Liver (tissue), 9 donors: ENCODE measurements around the gene MAP4K3. TPM values are rescaled to one million over a fixed set of nuclear protein-coding genes. Genes with fewer than 3 reads are reported as not detected.

Source experiments
- DNase-seq: peaks from one replicate; pipeline ENCODE4 v3.0.0-alpha.2; 2017; ENCODE audit warnings: low spot score
- H3K27ac ChIP-seq, 2 donors: one replicate each; pipeline ENCODE4 v1.7.0; 2013; ENCODE audit warnings: inconsistent platforms in 2 of 2, low read length in 2 of 2, control low read depth in 1 of 2, low read depth in 1 of 2, mild to moderate bottlenecking in 1 of 2
- H3K27me3 ChIP-seq, 4 donors: one replicate each; pipeline versions ENCODE4 v1.6.1 to v1.7.0; 2013; ENCODE audit warnings: low read length in 3 of 4, inconsistent platforms in 1 of 4, mild to moderate bottlenecking in 1 of 4, moderate library complexity in 1 of 4; ENCODE audit not compliant: control insufficient read depth in 4 of 4, insufficient read depth in 4 of 4
- H3K36me3 ChIP-seq, 4 donors: one replicate each; pipeline versions ENCODE4 v1.6.1 to v1.7.0; 2013; ENCODE audit warnings: low read length in 3 of 4, mild to moderate bottlenecking in 3 of 4, low read depth in 1 of 4, moderate library complexity in 1 of 4; ENCODE audit not compliant: control insufficient read depth in 4 of 4, insufficient read depth in 3 of 4
- H3K4me1 ChIP-seq, 4 donors: one replicate each; pipeline versions ENCODE4 v1.6.1 to v1.7.0; 2013; ENCODE audit warnings: low read length in 3 of 4, mild to moderate bottlenecking in 3 of 4, moderate library complexity in 1 of 4; ENCODE audit not compliant: control insufficient read depth in 4 of 4, insufficient read depth in 4 of 4
- H3K4me3 ChIP-seq, 3 donors: one replicate each; pipeline versions ENCODE4 v1.6.1 to v1.7.0; 2013; ENCODE audit warnings: low read length in 3 of 3, control low read depth in 1 of 3, low read depth in 1 of 3, mild to moderate bottlenecking in 1 of 3
- H3K9ac ChIP-seq, 2 donors: one replicate each; pipeline ENCODE4 v1.7.0; 2013; ENCODE audit warnings: low read length in 2 of 2, mild to moderate bottlenecking in 2 of 2, moderate library complexity in 2 of 2, control low read depth in 1 of 2, low read depth in 1 of 2
- H3K9me3 ChIP-seq, 4 donors: one replicate each; pipeline versions ENCODE4 v1.6.1 to v1.7.0; 2013; ENCODE audit warnings: low read length in 3 of 4; ENCODE audit not compliant: control insufficient read depth in 4 of 4
- ATF3 ChIP-seq: IDR thresholded peaks from 2 replicates; pipeline ENCODE4 v1.6.1; 2016; ENCODE audit warnings: antibody characterized with exemption
- EGR1 ChIP-seq, 2 donors: IDR thresholded peaks; 2 replicates each; pipeline ENCODE4 v1.6.1; 2016 to 2018; ENCODE audit warnings: antibody characterized with exemption in 2 of 2, low read depth in 2 of 2
- FOXA1 ChIP-seq: IDR thresholded peaks from 2 replicates; pipeline ENCODE4 v1.6.1; 2016; ENCODE audit warnings: antibody characterized with exemption
- FOXA2 ChIP-seq: IDR thresholded peaks from 2 replicates; pipeline ENCODE4 v1.6.1; 2016; ENCODE audit warnings: antibody characterized with exemption
- GABPA ChIP-seq, 2 donors: IDR thresholded peaks in 1 of 2; conservative IDR thresholded peaks in 1 of 2; 2 replicates each; pipeline ENCODE4 v1.6.1; 2016; ENCODE audit warnings: antibody characterized with exemption in 2 of 2, mild to moderate bottlenecking in 1 of 2, moderate library complexity in 1 of 2
- HNF4A ChIP-seq, 2 donors: conservative IDR thresholded peaks; 2 replicates each; pipeline ENCODE4 v1.6.1; 2016; ENCODE audit warnings: antibody characterized with exemption in 2 of 2, mild to moderate bottlenecking in 2 of 2
- HNF4G ChIP-seq: IDR thresholded peaks from 2 replicates; pipeline ENCODE4 v1.6.1; 2016; ENCODE audit warnings: antibody characterized with exemption
- JUND ChIP-seq, 2 donors: IDR thresholded peaks; 2 replicates each; pipeline ENCODE4 v1.6.1; 2016; ENCODE audit warnings: antibody characterized with exemption in 2 of 2
- MAX ChIP-seq: IDR thresholded peaks from 2 replicates; pipeline ENCODE4 v1.6.1; 2016; ENCODE audit warnings: antibody characterized with exemption
- NR2F2 ChIP-seq: IDR thresholded peaks from 2 replicates; pipeline ENCODE4 v1.6.1; 2016; ENCODE audit warnings: antibody characterized with exemption
- RAD21 ChIP-seq, 2 donors: IDR thresholded peaks; 2 replicates each; pipeline ENCODE4 v1.6.1; 2016; ENCODE audit warnings: antibody characterized with exemption in 2 of 2, mild to moderate bottlenecking in 2 of 2
- REST ChIP-seq: IDR thresholded peaks from 2 replicates; pipeline ENCODE4 v1.6.1; 2016; ENCODE audit warnings: antibody characterized with exemption, mild to moderate bottlenecking
- RXRA ChIP-seq, 2 donors: IDR thresholded peaks; 2 replicates each; pipeline ENCODE4 v1.6.1; 2017 to 2018; ENCODE audit warnings: antibody characterized with exemption in 2 of 2, mild to moderate bottlenecking in 1 of 2
- SP1 ChIP-seq: IDR thresholded peaks from 2 replicates; pipeline ENCODE4 v1.6.1; 2018; ENCODE audit warnings: antibody characterized with exemption, mild to moderate bottlenecking
- TAF1 ChIP-seq: conservative IDR thresholded peaks from 2 replicates; pipeline ENCODE4 v1.6.1; 2016; ENCODE audit warnings: antibody characterized with exemption, mild to moderate bottlenecking
- YY1 ChIP-seq: IDR thresholded peaks from 2 replicates; pipeline ENCODE4 v1.6.1; 2016; ENCODE audit warnings: antibody characterized with exemption, mild to moderate bottlenecking
- ZBTB33 ChIP-seq: IDR thresholded peaks from 2 replicates; pipeline ENCODE4 v1.6.1; 2016; ENCODE audit warnings: antibody characterized with exemption
- WGBS: extraction: QIAGEN DNeasy Blood & Tissue Kit; methylation state at CpG from one replicate; pipeline ENCODE4 v1.1.7; 2013; 5-methylcytosine and 5-hydroxymethylcytosine counted together
- polyA plus RNA-seq, 2 donors: library from polyadenylated mRNA; stranded (reverse) in 1 of 2; unstranded in 1 of 2; fragments of 200-250 nt in 1 of 2; fragments of >200 nt in 1 of 2; fragmentation: Nextera tagmentation in 1 of 2; extraction: Ambion mirVana in 1 of 2; gene quantifications; one replicate each; pipeline versions ENCODE4 v1.2.1 to v1.2.3, GENCODE V29; 2013 to 2015
- total RNA-seq, 2 donors: library from RNA; depleted of rRNA; stranded (reverse); fragments of >200 nt; gene quantifications; one replicate each; pipeline ENCODE4 v1.2.3, GENCODE V29; 2014
- TF ChIP-seq, protein P1 (sequence below): fragments of 150-350 bp; IDR thresholded peaks from 2 replicates; pipeline ENCODE4 v1.5.1; 2017; ENCODE audit warnings: improper control_type of control experiment, low read depth, low read length; ENCODE audit not compliant: missing input control
- donor health status: healthy.
- donor health status: healthy.
- donor health status: healthy.
- donor health status: healthy.
- donor health status: healthy.

Gene MAP4K3
- total and polyA plus RNA-seq, 4 donors, result 6.2 to 23.8 (median 10.9) TPM

- peaks cover 0 to 19% (median 3%) of the 10 kb centered on the region in 4 donors for H3K36me3 ChIP-seq
- H3K27me3 ChIP-seq, result no peaks in the 10 kb centered on the region
- WGBS, result 84% methylated on average over 4 of the region's 4 CpGs
- H3K4me1 ChIP-seq, result no peaks in the 10 kb centered on the region
- DNase-seq, result no peak
- H3K9me3 ChIP-seq, result no peaks in the 10 kb centered on the region
- TF ChIP-seq JUND (IDR thresholded peaks at IDR 0.05), result no peak
- TF ChIP-seq HNF4A (conservative IDR thresholded peaks at IDR 0.05), result no peak
- no peak for TF ChIP-seq HNF4G
- no peak for TF ChIP-seq FOXA2
- no peak for TF ChIP-seq GABPA (IDR thresholded peaks at IDR 0.05 in 1 of 2, conservative IDR thresholded peaks at IDR 0.05 in 1 of 2)
- TF ChIP-seq REST, result no peak
- TF ChIP-seq RAD21 (IDR thresholded peaks at IDR 0.05), result no peak
- no peak for TF ChIP-seq ATF3
- TF ChIP-seq TAF1, result no peak
- no peak for TF ChIP-seq ZBTB33
- no peak for TF ChIP-seq SP1
- no peak for TF ChIP-seq FOXA1
- TF ChIP-seq, protein P1, sequence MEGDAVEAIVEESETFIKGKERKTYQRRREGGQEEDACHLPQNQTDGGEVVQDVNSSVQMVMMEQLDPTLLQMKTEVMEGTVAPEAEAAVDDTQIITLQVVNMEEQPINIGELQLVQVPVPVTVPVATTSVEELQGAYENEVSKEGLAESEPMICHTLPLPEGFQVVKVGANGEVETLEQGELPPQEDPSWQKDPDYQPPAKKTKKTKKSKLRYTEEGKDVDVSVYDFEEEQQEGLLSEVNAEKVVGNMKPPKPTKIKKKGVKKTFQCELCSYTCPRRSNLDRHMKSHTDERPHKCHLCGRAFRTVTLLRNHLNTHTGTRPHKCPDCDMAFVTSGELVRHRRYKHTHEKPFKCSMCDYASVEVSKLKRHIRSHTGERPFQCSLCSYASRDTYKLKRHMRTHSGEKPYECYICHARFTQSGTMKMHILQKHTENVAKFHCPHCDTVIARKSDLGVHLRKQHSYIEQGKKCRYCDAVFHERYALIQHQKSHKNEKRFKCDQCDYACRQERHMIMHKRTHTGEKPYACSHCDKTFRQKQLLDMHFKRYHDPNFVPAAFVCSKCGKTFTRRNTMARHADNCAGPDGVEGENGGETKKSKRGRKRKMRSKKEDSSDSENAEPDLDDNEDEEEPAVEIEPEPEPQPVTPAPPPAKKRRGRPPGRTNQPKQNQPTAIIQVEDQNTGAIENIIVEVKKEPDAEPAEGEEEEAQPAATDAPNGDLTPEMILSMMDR, result no peak
- no peak for TF ChIP-seq EGR1 (IDR thresholded peaks at IDR 0.05; ENCODE audit: low read depth in 2 of 2)
- TF ChIP-seq MAX, result no peak
- no peak for TF ChIP-seq NR2F2
- no peak for TF ChIP-seq RXRA (IDR thresholded peaks at IDR 0.05)
- no peak for TF ChIP-seq YY1
- no peak overlapping the region for H3K27ac ChIP-seq
- no peak overlapping the region for H3K4me3 ChIP-seq
- no peak overlapping the region for H3K9ac ChIP-seq
Observed at GRCh38 chr2:39476524-39476923, 39.4 kb upstream of the MAP4K3 start.
